ENCODE data around the gene ZNF524.
A peak's percentile ranks its signal among the peaks of the same experiment; 100 is the strongest.

Gene ZNF524

DNA sequence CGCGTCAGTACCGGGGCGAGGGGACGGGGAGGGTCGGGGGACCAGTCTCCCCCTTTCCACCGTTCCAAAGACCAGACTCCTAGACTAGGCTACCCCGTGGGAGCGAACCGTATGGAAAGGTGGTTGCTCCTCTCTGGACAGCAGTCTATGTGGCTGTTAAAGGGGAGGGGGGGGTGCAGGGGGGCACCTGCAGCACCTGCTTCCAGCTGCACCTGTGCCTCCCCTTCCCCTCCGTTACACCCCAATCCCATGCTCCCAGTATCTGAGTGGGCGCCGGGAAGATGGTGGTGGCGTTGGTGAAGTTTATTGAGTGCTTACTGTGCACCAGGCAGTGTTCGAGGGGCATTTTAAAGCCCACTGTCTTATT is 557 bp downstream of the ZNF524 start:
- peak overlapping the region; percentile 92 for H3K27ac ChIP-seq
- no peak for DNase-seq (ENCODE audit: low read depth, low spot score)

DNA sequence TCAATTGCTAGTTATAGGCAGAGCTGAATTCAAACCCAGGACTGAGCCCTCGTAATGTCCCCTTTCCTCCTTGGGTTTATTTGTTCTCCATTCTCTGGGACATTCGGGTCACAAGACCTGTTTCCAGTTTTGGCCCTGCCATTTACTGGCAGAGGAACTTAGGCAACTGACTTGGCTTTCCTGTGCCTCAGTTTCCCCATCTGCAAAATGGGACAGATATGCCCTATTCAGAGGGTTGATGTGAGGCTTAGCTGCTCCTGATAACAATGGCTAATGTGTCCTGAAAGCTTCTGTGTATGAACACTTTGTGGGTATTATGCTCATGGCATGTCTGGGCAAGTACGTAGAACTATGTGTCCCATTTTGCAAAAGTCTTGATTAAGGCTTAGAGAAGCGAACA is 996 bp downstream of the ZNF524 start:
- peak; percentile 68 for DNase-seq (ENCODE audit: low read depth, low spot score)
- peak overlapping the region; percentile 92 for H3K27ac ChIP-seq

DNA sequence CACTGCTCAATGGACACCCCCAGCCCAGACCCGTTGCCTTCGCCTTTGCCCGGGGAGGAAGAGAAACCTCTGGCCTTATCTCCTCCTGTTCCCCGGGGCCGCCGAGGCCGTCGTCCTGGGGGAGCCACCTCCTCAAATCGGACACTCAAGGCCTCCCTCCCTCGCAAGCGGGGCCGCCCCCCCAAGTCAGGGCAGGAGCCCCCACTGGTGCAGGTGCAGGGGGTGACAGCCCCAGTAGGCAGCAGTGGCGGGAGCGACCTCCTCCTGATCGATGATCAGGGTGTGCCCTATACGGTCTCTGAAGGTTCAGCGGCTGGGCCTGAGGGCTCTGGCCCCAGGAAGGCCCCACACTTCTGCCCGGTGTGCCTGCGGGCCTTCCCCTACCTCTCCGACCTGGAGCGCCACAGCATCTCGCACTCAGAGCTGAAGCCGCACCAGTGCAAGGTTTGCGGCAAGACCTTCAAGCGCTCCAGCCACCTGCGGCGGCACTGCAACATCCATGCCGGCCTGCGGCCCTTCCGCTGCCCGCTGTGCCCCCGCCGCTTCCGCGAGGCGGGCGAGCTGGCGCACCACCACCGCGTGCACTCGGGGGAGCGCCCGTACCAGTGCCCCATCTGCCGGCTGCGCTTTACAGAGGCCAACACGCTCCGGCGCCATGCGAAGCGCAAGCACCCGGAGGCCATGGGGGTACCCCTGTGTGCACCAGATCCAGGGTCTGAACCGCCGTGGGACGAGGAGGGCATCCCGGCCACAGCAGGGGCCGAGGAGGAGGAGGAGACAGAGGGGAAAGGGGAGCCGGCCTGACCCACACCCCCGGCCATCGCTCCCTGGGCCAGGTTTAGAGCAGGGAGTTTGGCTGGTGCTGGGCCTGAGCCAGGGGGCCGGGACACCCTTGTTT is 2.3 kb downstream of the ZNF524 start:
- DNase-seq (ENCODE audit: low read depth, low spot score): no peak
- H3K27ac ChIP-seq: peak overlapping the region; percentile 92

DNA sequence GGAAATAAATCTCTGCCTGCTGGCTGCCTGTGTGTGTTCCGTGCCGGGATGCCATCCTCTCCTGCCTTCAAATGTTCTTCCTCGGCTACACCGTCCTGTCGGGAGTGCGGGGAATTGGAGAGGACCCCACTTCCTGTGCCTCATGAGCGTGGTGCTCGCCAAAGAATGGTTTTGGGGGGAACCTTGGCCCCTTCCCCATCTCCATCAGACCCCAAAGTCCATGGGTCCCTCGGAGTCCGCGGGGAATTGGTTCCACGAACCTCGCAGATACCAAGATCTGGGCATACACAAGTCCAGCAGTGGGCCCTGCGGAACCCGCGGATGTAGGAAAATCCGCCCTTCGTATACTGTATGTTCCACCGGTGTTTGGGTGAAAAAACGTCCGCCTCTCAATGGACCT is 3.0 kb downstream of the ZNF524 start:
- DNase-seq (ENCODE audit: low read depth, low spot score): no peak
- no peak overlapping the region for H3K27ac ChIP-seq

DNA sequence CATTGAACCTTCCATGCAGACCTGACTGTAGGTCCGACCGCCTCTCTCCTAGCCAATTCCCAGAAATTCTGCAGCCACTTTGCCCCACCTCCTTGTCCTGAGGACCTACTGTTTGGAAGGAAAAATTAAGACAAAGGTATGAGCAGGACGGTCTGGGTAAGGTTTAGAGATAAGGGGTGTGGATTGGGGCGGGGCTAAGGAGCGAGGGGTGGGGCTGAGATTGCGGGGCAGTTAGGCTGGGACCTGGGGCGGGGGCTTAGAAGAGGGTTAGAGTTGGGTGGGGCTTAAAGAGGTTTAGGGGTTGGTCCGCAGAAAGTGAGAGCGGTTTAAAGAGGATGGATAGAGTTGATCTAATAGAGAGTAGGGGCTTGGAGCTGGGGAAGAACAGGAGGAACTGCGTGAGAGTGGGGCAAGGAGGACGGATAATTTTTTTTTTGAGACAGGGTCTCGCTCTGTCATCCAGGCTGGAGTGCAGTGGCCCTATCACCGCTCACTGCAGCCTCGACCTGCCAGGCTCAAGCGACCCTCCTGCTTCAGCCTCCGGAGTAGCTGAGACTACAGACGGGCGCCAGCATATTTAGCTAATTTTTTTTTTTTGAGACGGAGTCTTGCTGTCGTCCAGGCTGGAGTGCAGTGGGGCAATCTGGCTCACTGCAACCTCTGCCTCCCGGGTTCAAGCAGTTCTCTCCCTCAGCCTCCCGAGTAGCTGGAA is 3.6 kb downstream of the ZNF524 start:
- no peak for DNase-seq (ENCODE audit: low read depth, low spot score)
- H3K27ac ChIP-seq: peak overlapping the region; percentile 93

DNA sequence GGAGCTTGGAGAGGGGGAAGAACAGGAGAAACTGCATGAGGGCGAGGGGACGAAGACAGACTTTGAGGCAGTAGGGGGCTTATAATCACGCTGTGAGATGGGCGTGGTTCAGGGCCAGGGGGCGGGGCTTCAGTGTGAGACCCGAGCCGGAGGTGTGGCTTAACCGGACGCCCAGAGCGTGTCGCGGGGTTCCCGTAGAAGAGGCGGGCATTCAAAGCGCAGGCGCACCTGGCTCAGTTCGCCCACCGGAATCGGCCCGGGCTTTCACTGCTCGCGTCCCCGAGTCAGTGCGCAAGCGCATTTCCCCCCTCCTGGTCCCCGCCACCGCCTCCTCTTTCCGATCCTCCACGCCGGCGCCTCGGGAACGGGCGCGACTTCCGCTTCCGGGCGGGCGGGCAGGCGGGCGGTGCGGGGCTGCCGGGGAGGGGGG is 5.1 kb downstream of the ZNF524 start:
- peak; percentile 64 for DNase-seq (ENCODE audit: low read depth, low spot score)
- H3K27ac ChIP-seq: peak overlapping the region; percentile 93

DNA sequence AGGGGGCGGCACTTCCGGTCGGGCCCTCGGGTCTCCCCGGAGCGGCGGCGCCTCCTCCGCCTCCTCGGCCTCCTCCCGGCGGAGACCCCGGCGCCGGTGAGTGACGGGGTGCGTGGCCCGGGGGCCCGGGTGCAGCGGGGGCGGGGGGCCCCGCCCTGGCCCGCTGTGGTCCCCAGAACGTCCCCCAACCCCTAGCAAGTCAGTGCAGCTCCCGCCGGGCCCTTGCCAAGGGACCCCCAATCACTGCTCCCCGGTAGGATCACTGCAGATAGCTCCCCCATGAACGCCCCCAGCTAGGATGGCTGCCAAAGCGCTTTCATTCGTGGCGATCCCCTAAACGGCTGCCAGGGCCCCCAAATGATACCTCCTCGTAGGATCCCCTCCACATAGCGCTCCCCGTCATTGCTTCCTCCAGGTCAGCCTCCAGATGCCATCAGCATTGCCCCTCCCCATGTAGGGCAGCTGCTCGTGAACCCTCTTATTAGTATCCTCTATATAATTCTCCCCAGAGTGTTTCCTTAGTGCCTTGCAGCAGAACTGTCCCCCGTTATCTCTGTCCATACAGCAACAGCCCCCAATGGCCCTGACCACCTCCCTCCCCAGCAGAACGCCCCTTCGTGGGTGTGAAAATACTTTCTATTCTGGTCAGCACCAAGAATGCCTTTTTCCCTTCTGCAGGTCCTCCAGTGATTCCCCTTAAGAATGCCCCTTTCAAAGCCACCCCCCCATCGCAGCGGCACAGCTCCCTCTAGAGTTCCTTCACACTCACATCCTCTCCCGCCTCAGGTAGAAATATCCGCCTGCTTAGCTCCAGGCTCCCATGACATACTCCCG is 5.8 kb downstream of the ZNF524 start, which contains the start of gene ZNF865:
ZNF865 (plus strand) TSS at position 11 of the 834 bp plus-strand sequence. CDS start 7,972 bp downstream, outside the sequence.
- peak within 1 kb of the TSS; percentile 93 for H3K27ac ChIP-seq
- DNase-seq (ENCODE audit: low read depth, low spot score): peak; percentile 43

DNA sequence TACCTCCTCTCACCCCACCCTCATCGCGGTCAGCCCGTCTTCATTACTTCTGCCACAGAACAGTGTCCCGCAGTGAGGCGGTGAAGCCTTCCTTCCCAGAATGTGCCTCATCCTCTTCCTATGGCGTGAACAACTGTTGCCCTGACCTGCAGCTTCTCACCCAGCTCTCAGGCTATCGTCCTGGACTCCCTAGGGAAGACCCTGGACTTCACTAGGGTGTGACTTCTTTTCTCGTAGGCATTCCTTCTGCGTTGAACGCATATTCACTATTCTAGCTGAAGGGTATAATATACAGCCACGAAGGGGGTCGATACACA is 6.3 kb downstream of the ZNF524 start:
- no peak for DNase-seq (ENCODE audit: low read depth, low spot score)
- H3K27ac ChIP-seq: peak overlapping the region; percentile 93

DNA sequence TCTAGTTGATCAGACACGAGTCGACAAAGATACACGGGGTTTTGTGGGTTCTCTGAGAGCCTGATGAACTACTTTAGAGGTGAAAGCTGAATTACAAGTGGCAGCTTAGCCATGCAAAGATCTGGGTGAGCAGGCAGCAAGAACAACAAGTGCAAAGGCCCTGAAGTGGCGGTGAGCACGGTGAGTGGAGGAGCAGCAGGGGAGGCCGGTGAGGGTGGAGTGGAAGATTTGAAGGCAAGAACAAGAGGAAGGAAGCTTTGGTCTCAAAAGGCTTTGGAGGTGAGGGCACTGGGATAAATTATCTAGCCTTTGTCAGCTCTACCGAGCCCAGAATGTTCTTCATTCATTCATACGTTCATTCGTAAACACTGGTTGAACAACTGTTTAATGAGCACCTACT is 6.7 kb downstream of the ZNF524 start:
- DNase-seq (ENCODE audit: low read depth, low spot score): no peak
- H3K27ac ChIP-seq: peak overlapping the region; percentile 93

DNA sequence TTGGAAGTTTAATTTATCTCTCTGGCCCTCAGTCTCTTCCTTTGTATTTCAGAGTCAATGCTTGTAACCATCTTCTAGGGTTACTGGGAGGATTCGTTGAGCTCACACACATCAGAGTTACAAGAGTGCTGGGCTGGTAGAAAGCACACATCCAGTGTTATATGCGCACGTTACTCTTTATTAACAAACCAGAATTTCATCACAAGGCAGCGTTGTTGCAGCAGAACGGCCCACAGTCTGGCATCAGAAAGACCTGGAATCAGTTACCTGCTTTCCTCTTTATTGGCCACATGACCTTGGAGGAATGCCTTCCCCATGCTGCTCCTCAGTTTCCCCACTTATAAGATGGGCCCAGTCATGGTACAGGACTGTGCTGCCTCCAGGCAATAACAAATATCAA is 9.2 kb downstream of the ZNF524 start:
- no peak overlapping the region for H3K27ac ChIP-seq
- DNase-seq (ENCODE audit: low read depth, low spot score): no peak

DNA sequence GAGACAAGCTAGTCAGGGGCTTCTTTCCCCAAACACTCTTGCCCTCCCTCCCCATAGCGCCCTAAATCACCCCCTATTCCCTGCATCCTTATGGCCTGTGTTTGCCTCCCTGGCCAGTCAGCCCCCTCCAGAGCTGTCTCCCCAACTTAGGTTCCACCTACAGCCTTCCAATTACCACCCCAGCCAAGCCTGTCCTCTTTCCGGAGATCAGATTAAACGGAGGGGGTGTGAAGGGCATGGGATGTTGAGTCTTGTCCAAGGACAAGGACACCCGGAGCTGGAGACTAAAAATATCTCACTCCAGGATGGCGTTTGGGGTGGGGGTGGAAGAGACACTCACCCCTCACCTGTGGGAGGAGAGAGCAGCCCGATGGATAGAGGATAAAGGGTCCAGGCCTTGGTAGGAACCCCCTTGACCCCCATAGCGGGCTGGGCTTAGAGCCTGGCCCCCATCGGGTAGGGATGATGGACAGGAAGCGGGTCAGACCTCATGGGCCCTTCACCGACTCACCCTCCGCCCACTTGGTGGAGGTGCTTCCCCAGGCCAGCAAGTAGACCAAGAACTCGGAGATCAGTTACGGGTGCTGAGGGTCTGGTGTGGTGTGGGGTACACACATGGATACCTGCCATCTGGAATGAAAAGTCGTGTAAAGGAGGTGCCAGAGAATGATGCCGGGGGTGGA is 11.4 kb downstream of the ZNF524 start:
- no peak overlapping the region for H3K27ac ChIP-seq
- DNase-seq (ENCODE audit: low read depth, low spot score): no peak

DNA sequence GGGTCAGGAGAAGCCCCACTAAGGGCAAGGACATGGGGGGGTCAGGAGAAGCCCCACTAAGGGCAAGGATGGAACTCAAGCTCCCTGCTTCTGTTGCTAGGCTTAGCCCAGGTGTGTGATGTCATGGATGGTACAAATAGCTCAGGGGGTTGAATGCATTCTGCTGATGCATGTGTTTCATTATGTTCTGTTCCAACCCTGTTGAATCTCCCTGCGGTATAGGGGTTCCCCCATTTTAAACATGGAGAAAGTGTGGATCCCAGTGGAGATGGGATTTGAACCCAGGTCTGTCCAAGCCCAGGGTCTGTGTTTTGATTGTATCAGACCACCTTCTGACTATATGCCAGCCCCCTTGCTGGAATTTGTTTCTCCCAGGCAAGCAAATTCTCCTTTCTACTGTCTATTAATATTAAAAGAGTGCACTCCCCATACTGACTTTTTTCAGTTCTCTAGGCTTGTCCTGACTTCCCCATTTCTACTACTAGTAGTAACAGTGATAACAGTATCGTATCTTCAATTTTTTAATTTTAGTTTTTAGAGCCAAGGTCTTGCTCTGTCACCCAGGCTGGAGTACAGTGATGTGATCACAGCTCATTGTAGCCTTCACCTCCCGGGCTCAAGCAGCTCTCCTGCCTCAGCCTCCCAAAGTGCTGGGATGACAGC is 12.0 kb downstream of the ZNF524 start:
- DNase-seq (ENCODE audit: low read depth, low spot score): no peak
- H3K27ac ChIP-seq: no peak overlapping the region

DNA sequence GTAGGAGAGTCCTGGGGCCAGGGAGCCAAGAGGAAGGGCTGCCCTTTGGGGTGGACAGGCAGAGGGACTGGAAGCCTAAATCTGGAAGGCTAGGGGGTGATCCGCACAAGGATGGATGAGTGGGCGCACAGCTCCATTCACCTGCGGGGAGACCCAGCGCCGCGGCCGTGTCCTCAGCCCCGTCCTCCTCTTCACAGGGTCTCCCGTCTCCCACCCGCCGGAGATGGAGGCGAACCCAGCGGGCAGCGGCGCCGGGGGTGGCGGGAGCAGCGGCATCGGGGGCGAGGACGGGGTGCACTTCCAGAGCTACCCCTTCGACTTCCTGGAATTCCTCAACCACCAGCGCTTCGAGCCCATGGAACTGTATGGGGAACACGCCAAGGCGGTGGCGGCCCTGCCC is 13.3 kb downstream of the ZNF524 start:
- H3K27ac ChIP-seq: no peak overlapping the region
- DNase-seq (ENCODE audit: low read depth, low spot score): no peak

DNA sequence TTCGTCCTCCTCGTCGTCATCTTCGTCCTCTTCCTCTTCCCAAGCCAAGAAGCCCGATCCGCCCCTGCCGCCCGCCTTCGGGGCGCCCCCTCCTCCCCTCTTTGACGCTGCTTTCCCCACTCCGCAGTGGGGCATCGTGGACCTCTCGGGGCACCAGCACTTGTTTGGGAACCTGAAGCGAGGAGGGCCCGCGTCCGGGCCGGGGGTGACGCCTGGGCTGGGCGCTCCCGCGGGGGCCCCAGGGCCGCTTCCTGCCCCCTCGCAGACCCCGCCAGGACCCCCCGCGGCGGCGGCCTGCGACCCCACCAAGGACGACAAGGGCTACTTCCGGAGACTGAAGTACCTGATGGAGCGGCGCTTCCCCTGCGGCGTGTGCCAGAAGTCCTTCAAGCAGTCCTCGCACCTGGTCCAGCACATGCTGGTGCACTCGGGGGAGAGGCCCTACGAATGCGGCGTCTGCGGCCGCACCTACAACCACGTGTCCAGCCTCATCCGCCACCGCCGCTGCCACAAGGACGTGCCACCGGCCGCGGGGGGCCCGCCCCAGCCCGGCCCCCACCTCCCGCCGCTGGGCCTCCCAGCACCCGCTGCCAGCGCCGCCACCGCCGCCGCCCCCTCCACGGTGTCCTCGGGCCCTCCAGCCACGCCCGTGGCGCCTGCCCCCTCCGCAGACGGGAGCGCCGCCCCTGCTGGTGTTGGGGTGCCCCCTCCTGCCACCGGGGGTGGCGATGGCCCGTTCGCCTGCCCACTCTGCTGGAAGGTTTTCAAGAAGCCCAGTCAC is 14.0 kb downstream of the ZNF524 start:
- H3K27ac ChIP-seq: no peak overlapping the region
- no peak for DNase-seq (ENCODE audit: low read depth, low spot score)

DNA sequence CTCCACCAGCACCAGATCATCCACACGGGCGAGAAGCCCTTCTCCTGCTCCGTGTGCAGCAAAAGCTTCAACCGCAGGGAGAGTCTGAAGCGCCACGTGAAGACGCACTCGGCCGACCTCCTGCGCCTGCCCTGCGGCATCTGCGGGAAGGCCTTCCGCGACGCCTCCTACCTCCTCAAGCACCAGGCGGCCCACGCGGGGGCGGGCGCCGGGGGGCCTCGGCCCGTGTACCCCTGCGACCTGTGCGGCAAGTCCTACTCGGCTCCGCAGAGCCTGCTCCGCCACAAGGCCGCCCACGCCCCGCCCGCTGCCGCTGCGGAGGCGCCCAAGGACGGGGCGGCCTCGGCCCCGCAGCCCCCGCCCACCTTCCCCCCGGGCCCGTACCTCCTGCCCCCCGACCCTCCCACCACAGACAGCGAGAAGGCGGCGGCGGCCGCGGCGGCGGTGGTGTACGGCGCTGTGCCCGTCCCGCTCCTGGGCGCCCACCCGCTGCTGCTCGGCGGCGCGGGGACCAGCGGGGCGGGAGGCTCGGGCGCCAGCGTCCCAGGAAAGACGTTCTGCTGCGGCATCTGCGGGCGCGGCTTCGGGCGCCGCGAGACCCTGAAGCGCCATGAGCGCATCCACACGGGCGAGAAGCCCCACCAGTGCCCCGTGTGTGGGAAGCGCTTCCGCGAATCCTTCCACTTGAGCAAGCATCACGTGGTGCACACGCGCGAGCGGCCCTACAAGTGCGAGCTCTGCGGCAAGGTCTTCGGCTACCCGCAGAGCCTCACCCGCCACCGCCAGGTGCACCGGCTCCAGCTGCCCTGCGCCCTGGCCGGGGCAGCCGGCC is 14.8 kb downstream of the ZNF524 start:
- no peak for DNase-seq (ENCODE audit: low read depth, low spot score)
- H3K27ac ChIP-seq: no peak overlapping the region

DNA sequence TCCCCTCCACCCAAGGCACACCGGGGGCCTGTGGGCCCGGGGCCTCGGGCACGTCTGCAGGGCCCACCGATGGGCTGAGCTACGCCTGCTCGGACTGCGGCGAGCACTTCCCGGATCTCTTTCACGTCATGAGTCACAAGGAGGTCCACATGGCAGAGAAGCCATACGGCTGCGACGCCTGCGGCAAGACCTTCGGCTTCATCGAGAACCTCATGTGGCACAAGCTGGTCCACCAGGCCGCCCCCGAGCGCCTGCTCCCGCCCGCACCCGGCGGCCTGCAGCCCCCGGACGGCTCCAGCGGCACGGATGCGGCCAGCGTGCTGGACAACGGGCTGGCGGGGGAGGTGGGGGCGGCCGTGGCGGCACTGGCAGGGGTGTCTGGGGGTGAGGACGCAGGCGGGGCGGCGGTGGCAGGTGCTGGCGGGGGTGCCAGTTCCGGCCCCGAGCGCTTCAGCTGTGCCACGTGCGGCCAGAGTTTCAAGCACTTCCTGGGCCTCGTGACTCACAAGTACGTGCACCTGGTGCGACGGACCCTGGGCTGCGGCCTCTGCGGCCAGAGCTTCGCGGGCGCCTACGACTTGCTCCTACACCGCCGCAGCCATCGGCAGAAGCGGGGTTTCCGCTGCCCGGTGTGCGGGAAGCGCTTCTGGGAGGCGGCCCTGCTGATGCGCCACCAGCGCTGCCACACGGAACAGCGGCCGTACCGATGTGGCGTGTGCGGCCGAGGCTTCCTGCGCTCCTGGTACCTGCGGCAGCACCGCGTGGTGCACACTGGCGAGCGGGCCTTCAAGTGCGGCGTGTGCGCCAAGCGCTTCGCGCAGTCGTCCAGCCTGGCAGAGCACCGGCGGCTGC is 15.7 kb downstream of the ZNF524 start:
- H3K27ac ChIP-seq: no peak overlapping the region
- no peak for DNase-seq (ENCODE audit: low read depth, low spot score)

DNA sequence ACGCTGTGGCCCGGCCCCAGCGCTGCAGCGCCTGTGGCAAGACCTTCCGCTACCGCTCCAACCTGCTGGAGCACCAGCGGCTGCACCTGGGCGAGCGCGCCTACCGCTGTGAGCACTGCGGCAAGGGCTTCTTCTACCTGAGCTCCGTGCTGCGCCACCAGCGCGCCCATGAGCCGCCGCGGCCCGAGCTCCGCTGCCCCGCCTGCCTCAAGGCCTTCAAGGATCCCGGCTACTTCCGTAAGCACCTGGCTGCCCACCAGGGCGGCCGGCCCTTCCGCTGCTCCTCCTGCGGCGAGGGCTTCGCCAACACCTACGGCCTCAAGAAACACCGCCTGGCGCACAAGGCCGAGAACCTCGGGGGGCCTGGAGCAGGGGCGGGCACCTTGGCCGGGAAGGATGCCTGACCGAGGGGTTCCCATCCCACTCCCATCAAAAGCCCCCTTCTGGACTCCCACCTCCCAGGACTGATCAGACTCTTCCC is 16.3 kb downstream of the ZNF524 start:
- no peak for DNase-seq (ENCODE audit: low read depth, low spot score)
- H3K27ac ChIP-seq: peak overlapping the region; percentile 43
